Measurements from ENCODE around the gene CRKL. TPM values are rescaled to one million over a fixed set of nuclear protein-coding genes. Genes with fewer than 3 reads are reported as not detected.

CRKL gene
- total RNA-seq, 1 donor from 2014 or later = 54.7 TPM

GRCh38 chr22:20989323-20990138 lies 72.3 kb downstream of the CRKL start:
- intact Hi-C loops (cut with micrococcal nuclease) = loop anchor here (10.0 kb wide), 1 partner anchor 75 kb away; the partner anchor contains the start of gene CRKL
- ATAC-seq (no peak), DNase-seq (no peak)

GRCh38 chr22:20990184-20991180 lies 73.3 kb downstream of the CRKL start:
- no peak for DNase-seq
- no peak for ATAC-seq
- intact Hi-C loops (cut with micrococcal nuclease) = no loop called here

- ATAC-seq (no peak), DNase-seq (no peak)
- intact Hi-C loops (cut with micrococcal nuclease) = no loop called here
Measured at GRCh38 chr22:20991252-20992055, 74.2 kb downstream of the CRKL start.

- intact Hi-C loops (cut with micrococcal nuclease) = no loop called here
- ATAC-seq (no peak), DNase-seq (no peak)
Measured at GRCh38 chr22:20992056-20992442, 74.8 kb downstream of the CRKL start.

- ATAC-seq = no peak
- DNase-seq = no peak
Measured at GRCh38 chr22:20992456-20993303, 75.5 kb downstream of the CRKL start.

GRCh38 chr22:20993304-20994127 lies 76.3 kb downstream of the CRKL start:
- intact Hi-C loops (cut with micrococcal nuclease) = no loop called here
- ATAC-seq = no peak
- DNase-seq = no peak

More at GRCh38 chr22:20992456-20993303, 75.5 kb downstream of the CRKL start:
- intact Hi-C loops (cut with micrococcal nuclease) = no loop called here

GRCh38 chr22:20994128-20994901 lies 77.1 kb downstream of the CRKL start:
- intact Hi-C loops (cut with micrococcal nuclease) = no loop called here
- no peak for DNase-seq
- ATAC-seq = no peak

GRCh38 chr22:20994902-20995241 lies 77.7 kb downstream of the CRKL start:
- no peak for DNase-seq
- ATAC-seq = no peak
- intact Hi-C loops (cut with micrococcal nuclease) = no loop called here

GRCh38 chr22:20995329-20996030 lies 78.3 kb downstream of the CRKL start:
- ATAC-seq (no peak), DNase-seq (no peak)
- intact Hi-C loops (cut with micrococcal nuclease) = no loop called here

- no peak for ATAC-seq
- intact Hi-C loops (cut with micrococcal nuclease) = no loop called here
- DNase-seq = no peak
Measured at GRCh38 chr22:20996031-20996410, 78.8 kb downstream of the CRKL start.

GRCh38 chr22:20996598-20997535 lies 79.7 kb downstream of the CRKL start:
- intact Hi-C loops (cut with micrococcal nuclease) = no loop called here
- ATAC-seq (no peak), DNase-seq (no peak)

GRCh38 chr22:20997536-20998257 lies 80.5 kb downstream of the CRKL start:
- ATAC-seq = no peak
- intact Hi-C loops (cut with micrococcal nuclease) = no loop called here
- no peak for DNase-seq

GRCh38 chr22:20998411-20999336 lies 81.5 kb downstream of the CRKL start:
- DNase-seq = no peak
- no peak for ATAC-seq
- intact Hi-C loops (cut with micrococcal nuclease) = no loop called here

All from left ventricle myocardium superior (tissue), 1 donor.